Sigmoid colon (tissue), 4 donors: ENCODE results near the gene SRGAP1.

Source experiments
- EP300 ChIP-seq, 4 donors: sonication (generic); formaldehyde crosslinking; IDR thresholded peaks; one replicate each; pipeline ENCODE4 v1.6.1; 2017; ENCODE audit warnings: antibody characterized with exemption in 4 of 4
- TF ChIP-seq, protein P1 (sequence below), 4 experiments: fragments of 450-650 bp in 3 of 4; fragments of 200-600 bp in 1 of 4; IDR thresholded peaks; one replicate each; pipeline ENCODE4 v1.5.1; 2016 to 2019; ENCODE audit warnings: antibody characterized with exemption in 4 of 4, mild to moderate bottlenecking in 3 of 4, moderate library complexity in 2 of 4

GRCh38 chr12:63919756-63920155 lies 75.3 kb downstream of the SRGAP1 start:
- TF ChIP-seq, protein P1, sequence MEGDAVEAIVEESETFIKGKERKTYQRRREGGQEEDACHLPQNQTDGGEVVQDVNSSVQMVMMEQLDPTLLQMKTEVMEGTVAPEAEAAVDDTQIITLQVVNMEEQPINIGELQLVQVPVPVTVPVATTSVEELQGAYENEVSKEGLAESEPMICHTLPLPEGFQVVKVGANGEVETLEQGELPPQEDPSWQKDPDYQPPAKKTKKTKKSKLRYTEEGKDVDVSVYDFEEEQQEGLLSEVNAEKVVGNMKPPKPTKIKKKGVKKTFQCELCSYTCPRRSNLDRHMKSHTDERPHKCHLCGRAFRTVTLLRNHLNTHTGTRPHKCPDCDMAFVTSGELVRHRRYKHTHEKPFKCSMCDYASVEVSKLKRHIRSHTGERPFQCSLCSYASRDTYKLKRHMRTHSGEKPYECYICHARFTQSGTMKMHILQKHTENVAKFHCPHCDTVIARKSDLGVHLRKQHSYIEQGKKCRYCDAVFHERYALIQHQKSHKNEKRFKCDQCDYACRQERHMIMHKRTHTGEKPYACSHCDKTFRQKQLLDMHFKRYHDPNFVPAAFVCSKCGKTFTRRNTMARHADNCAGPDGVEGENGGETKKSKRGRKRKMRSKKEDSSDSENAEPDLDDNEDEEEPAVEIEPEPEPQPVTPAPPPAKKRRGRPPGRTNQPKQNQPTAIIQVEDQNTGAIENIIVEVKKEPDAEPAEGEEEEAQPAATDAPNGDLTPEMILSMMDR (IDR thresholded peaks at IDR 0.05): no peak
- TF ChIP-seq EP300 (IDR thresholded peaks at IDR 0.05): no peak
